GM19455 (cell line): ENCODE results near the gene HMGCLL1.

Experiments
- ATAC-seq: cut with Tn5 transposase; IDR thresholded peaks from one replicate; pipeline ENCODE4 v1.9.1; 2021; ENCODE audit not compliant: unreplicated experiment

Gene HMGCLL1

GRCh38 chr6:55447891-55448290 lies 131.1 kb downstream of the HMGCLL1 start:
- ATAC-seq: no peak

- ATAC-seq: no peak
Measured at GRCh38 chr6:55445648-55446204, 133.3 kb downstream of the HMGCLL1 start.

- no peak for ATAC-seq
Measured at GRCh38 chr6:55443238-55444134, 135.5 kb downstream of the HMGCLL1 start.

GRCh38 chr6:55438203-55438602 lies 140.8 kb downstream of the HMGCLL1 start:
- no peak for ATAC-seq

GRCh38 chr6:55437141-55437540 lies 141.9 kb downstream of the HMGCLL1 start:
- no peak for ATAC-seq

GRCh38 chr6:55433446-55434130 lies 145.4 kb downstream of the HMGCLL1 start:
- ATAC-seq: no peak

GRCh38 chr6:55423933-55424332 lies 155.1 kb downstream of the HMGCLL1 start:
- ATAC-seq: no peak

- ATAC-seq: no peak
Measured at GRCh38 chr6:55410674-55411073, 168.3 kb downstream of the HMGCLL1 start.

GRCh38 chr6:55405474-55406235 lies 173.3 kb downstream of the HMGCLL1 start:
- no peak for ATAC-seq

- no peak for ATAC-seq
Measured at GRCh38 chr6:55399351-55399750, 179.6 kb downstream of the HMGCLL1 start.

- ATAC-seq: no peak
Measured at GRCh38 chr6:55397986-55398385, 181.0 kb downstream of the HMGCLL1 start.

GRCh38 chr6:55395871-55396270 lies 183.1 kb downstream of the HMGCLL1 start:
- ATAC-seq: no peak

- no peak for ATAC-seq
Measured at GRCh38 chr6:55388211-55388610, 190.8 kb downstream of the HMGCLL1 start.
